Gastrocnemius medialis (tissue), 4 donors: ENCODE data around the gene SLC1A2.

Experiments used
- POLR2A ChIP-seq, 2 donors: fragments of 450-650 bp; IDR thresholded peaks; one replicate each; pipeline ENCODE4 v1.6.1; 2017; ENCODE audit warnings: antibody characterized with exemption in 2 of 2, mild to moderate bottlenecking in 2 of 2, moderate library complexity in 2 of 2
- TF ChIP-seq, protein P1 (sequence below), 5 experiments: fragments of 450-650 bp in 3 of 5; fragments of 200-600 bp in 2 of 5; sonication (generic) in 2 of 5; IDR thresholded peaks in 4 of 5; conservative IDR thresholded peaks in 1 of 5; 1 replicate in 4 of 5; 2 replicates in 1 of 5; pipeline ENCODE4 v1.5.1; 2016 to 2019; ENCODE audit warnings: antibody characterized with exemption in 5 of 5, mild to moderate bottlenecking in 3 of 5, moderate library complexity in 3 of 5

DNA sequence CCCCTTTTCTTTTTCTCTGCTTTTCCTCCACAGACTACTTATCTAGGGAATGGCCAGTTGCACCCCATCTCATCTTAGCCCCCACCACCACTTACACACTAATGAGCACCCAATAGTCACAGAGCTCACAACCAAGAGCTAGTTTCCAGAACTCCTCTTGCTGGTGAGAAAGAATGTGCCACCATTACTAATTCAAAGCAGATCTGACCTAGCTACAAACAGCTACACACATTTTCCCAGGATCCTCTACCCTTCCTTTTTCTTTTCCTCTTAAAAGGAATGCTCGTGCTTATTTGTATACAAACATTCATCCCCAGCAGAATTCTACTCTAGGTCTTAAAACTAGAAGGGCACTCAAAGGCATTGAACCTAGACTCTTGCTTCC lies 143.6 kb downstream of the SLC1A2 start:
- TF ChIP-seq, protein P1, sequence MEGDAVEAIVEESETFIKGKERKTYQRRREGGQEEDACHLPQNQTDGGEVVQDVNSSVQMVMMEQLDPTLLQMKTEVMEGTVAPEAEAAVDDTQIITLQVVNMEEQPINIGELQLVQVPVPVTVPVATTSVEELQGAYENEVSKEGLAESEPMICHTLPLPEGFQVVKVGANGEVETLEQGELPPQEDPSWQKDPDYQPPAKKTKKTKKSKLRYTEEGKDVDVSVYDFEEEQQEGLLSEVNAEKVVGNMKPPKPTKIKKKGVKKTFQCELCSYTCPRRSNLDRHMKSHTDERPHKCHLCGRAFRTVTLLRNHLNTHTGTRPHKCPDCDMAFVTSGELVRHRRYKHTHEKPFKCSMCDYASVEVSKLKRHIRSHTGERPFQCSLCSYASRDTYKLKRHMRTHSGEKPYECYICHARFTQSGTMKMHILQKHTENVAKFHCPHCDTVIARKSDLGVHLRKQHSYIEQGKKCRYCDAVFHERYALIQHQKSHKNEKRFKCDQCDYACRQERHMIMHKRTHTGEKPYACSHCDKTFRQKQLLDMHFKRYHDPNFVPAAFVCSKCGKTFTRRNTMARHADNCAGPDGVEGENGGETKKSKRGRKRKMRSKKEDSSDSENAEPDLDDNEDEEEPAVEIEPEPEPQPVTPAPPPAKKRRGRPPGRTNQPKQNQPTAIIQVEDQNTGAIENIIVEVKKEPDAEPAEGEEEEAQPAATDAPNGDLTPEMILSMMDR (IDR thresholded peaks at IDR 0.05 in 4 of 5, conservative IDR thresholded peaks at IDR 0.05 in 1 of 5) = no peak
- no peak for TF ChIP-seq POLR2A (IDR thresholded peaks at IDR 0.05)
